Stimulated activated naive CD8-positive, alpha-beta T cell treated with anti-CD3 and anti-CD28 coated beads, Interleukin-15, Interleukin-2, amounts not matched to agents 100 ng/mL and 50 ng/mL, for 24 hours (primary cell): ENCODE measurements around the gene LCN10.
"Not testable (repeated sequence)": the region's sequence is repeated elsewhere in the genome, so short reads cannot be mapped to it uniquely, and the experiment has no call there.

Source experiments
- H3K27ac Mint-ChIP-seq: one replicate; pipeline ENCODE4 v1.8.0; 2021; ENCODE audit warnings: mild to moderate bottlenecking, mixed read lengths
- H3K27me3 Mint-ChIP-seq: one replicate; pipeline ENCODE4 v1.8.0; 2021; ENCODE audit warnings: mixed read lengths
- H3K36me3 Mint-ChIP-seq: one replicate; pipeline ENCODE4 v1.8.0; 2021; ENCODE audit warnings: low read depth, mixed read lengths
- H3K4me1 Mint-ChIP-seq: one replicate; pipeline ENCODE4 v1.8.0; 2021; ENCODE audit warnings: low read depth, mixed read lengths
- H3K4me3 Mint-ChIP-seq: one replicate; pipeline ENCODE4 v1.8.0; 2021; ENCODE audit warnings: mild to moderate bottlenecking, mixed read lengths
- H3K9me3 Mint-ChIP-seq: one replicate; pipeline ENCODE4 v1.8.0; 2021; ENCODE audit warnings: mixed read lengths

Gene LCN10

GRCh38 chr9:136762221-136762691 is 19.5 kb upstream of the LCN10 start:
- H3K4me3 Mint-ChIP-seq: no peak overlapping the region

GRCh38 chr9:136761545-136761981 is 18.8 kb upstream of the LCN10 start:
- H3K4me1 Mint-ChIP-seq: peaks cover 14% of the 10 kb centered on the region

More at GRCh38 chr9:136762221-136762691, 19.5 kb upstream of the LCN10 start:
- Mint-ChIP-seq H3K9me3 (no peaks in the 10 kb centered on the region), H3K27me3 (peaks cover 3% of the 10 kb centered on the region), H3K36me3 (no peaks in the 10 kb centered on the region), H3K4me1 (peaks cover 21% of the 10 kb centered on the region), H3K27ac (no peak overlapping the region)

GRCh38 chr9:136760834-136761544 is 18.2 kb upstream of the LCN10 start:
- not testable (repeated sequence) for H3K9me3 Mint-ChIP-seq, H3K36me3 Mint-ChIP-seq, H3K27ac Mint-ChIP-seq, H3K4me3 Mint-ChIP-seq, H3K27me3 Mint-ChIP-seq
- H3K4me1 Mint-ChIP-seq: peaks cover 10% of the 10 kb centered on the region

More at GRCh38 chr9:136761545-136761981, 18.8 kb upstream of the LCN10 start:
- no peaks in the 10 kb centered on the region for H3K9me3 Mint-ChIP-seq
- H3K36me3 Mint-ChIP-seq: no peaks in the 10 kb centered on the region
- no peak overlapping the region for H3K4me3 Mint-ChIP-seq
- no peaks in the 10 kb centered on the region for H3K27me3 Mint-ChIP-seq
- no peak overlapping the region for H3K27ac Mint-ChIP-seq

- H3K27me3 Mint-ChIP-seq: peaks cover 3% of the 10 kb centered on the region
- H3K4me1 Mint-ChIP-seq: peaks cover 5% of the 10 kb centered on the region
- no peaks in the 10 kb centered on the region for H3K9me3 Mint-ChIP-seq
- H3K27ac Mint-ChIP-seq: no peak overlapping the region
- no peaks in the 10 kb centered on the region for H3K36me3 Mint-ChIP-seq
- no peak overlapping the region for H3K4me3 Mint-ChIP-seq
These were observed 17.7 kb upstream of the LCN10 start for GRCh38 chr9:136760424-136760823.

GRCh38 chr9:136759436-136760325 is 16.9 kb upstream of the LCN10 start:
- peaks cover 3% of the 10 kb centered on the region for H3K27me3 Mint-ChIP-seq
- H3K27ac Mint-ChIP-seq: no peak overlapping the region
- H3K4me1 Mint-ChIP-seq: peaks cover 4% of the 10 kb centered on the region
- no peaks in the 10 kb centered on the region for H3K9me3 Mint-ChIP-seq
- no peaks in the 10 kb centered on the region for H3K36me3 Mint-ChIP-seq
- no peak overlapping the region for H3K4me3 Mint-ChIP-seq

- Mint-ChIP-seq H3K9me3 (no peaks in the 10 kb centered on the region), H3K36me3 (no peaks in the 10 kb centered on the region), H3K4me3 (no peak overlapping the region), H3K4me1 (peaks cover 4% of the 10 kb centered on the region), H3K27me3 (peaks cover 3% of the 10 kb centered on the region), H3K27ac (no peak overlapping the region)
These were observed 16.3 kb upstream of the LCN10 start for GRCh38 chr9:136759001-136759400.

- no peaks in the 10 kb centered on the region for H3K36me3 Mint-ChIP-seq
- H3K9me3 Mint-ChIP-seq: peaks cover 2% of the 10 kb centered on the region
- no peak overlapping the region for H3K4me3 Mint-ChIP-seq
These were observed 15.0 kb upstream of the LCN10 start for GRCh38 chr9:136757751-136758140.

GRCh38 chr9:136757328-136757727 is 14.6 kb upstream of the LCN10 start:
- peaks cover 4% of the 10 kb centered on the region for H3K4me1 Mint-ChIP-seq

More at GRCh38 chr9:136757751-136758140, 15.0 kb upstream of the LCN10 start:
- no peak overlapping the region for H3K27ac Mint-ChIP-seq
- H3K4me1 Mint-ChIP-seq: peaks cover 4% of the 10 kb centered on the region
- peaks cover 4% of the 10 kb centered on the region for H3K27me3 Mint-ChIP-seq

GRCh38 chr9:136756836-136757235 is 14.1 kb upstream of the LCN10 start:
- peaks cover 10% of the 10 kb centered on the region for H3K9me3 Mint-ChIP-seq
- H3K36me3 Mint-ChIP-seq: peaks cover 5% of the 10 kb centered on the region
- no peak overlapping the region for H3K27ac Mint-ChIP-seq
- H3K27me3 Mint-ChIP-seq: peaks cover 11% of the 10 kb centered on the region
- peaks cover 4% of the 10 kb centered on the region for H3K4me1 Mint-ChIP-seq
- H3K4me3 Mint-ChIP-seq: no peak overlapping the region

More at GRCh38 chr9:136757328-136757727, 14.6 kb upstream of the LCN10 start:
- Mint-ChIP-seq H3K9me3 (peaks cover 7% of the 10 kb centered on the region), H3K27me3 (peaks cover 8% of the 10 kb centered on the region), H3K27ac (no peak overlapping the region), H3K36me3 (peaks cover 3% of the 10 kb centered on the region), H3K4me3 (no peak overlapping the region)

GRCh38 chr9:136756134-136756438 is 13.3 kb upstream of the LCN10 start:
- Mint-ChIP-seq H3K4me1 (peaks cover 4% of the 10 kb centered on the region), H3K36me3 (peaks cover 11% of the 10 kb centered on the region), H3K27ac (no peak overlapping the region), H3K9me3 (peaks cover 15% of the 10 kb centered on the region), H3K27me3 (peaks cover 15% of the 10 kb centered on the region), H3K4me3 (no peak overlapping the region)

- Mint-ChIP-seq H3K9me3 (peaks cover 15% of the 10 kb centered on the region), H3K27me3 (peaks cover 15% of the 10 kb centered on the region), H3K36me3 (peaks cover 11% of the 10 kb centered on the region)
- H3K27ac Mint-ChIP-seq, H3K4me3 Mint-ChIP-seq, H3K4me1 Mint-ChIP-seq: not testable (repeated sequence)
These were observed 12.8 kb upstream of the LCN10 start for GRCh38 chr9:136755302-136756133.

GRCh38 chr9:136754626-136755301 is 12.0 kb upstream of the LCN10 start:
- H3K27me3 Mint-ChIP-seq: peaks cover 15% of the 10 kb centered on the region
- peaks cover 15% of the 10 kb centered on the region for H3K9me3 Mint-ChIP-seq
- no peak overlapping the region for H3K27ac Mint-ChIP-seq
- peaks cover 11% of the 10 kb centered on the region for H3K36me3 Mint-ChIP-seq
- H3K4me1 Mint-ChIP-seq: peaks cover 11% of the 10 kb centered on the region
- no peak overlapping the region for H3K4me3 Mint-ChIP-seq

- Mint-ChIP-seq H3K9me3 (peaks cover 15% of the 10 kb centered on the region), H3K4me3 (no peak overlapping the region), H3K27me3 (peaks cover 15% of the 10 kb centered on the region), H3K4me1 (peaks cover 17% of the 10 kb centered on the region), H3K27ac (no peak overlapping the region), H3K36me3 (peaks cover 11% of the 10 kb centered on the region)
These were observed 11.4 kb upstream of the LCN10 start for GRCh38 chr9:136754059-136754572.
